ENCODE measurements around the gene USHBP1.

The USHBP1 gene

DNA sequence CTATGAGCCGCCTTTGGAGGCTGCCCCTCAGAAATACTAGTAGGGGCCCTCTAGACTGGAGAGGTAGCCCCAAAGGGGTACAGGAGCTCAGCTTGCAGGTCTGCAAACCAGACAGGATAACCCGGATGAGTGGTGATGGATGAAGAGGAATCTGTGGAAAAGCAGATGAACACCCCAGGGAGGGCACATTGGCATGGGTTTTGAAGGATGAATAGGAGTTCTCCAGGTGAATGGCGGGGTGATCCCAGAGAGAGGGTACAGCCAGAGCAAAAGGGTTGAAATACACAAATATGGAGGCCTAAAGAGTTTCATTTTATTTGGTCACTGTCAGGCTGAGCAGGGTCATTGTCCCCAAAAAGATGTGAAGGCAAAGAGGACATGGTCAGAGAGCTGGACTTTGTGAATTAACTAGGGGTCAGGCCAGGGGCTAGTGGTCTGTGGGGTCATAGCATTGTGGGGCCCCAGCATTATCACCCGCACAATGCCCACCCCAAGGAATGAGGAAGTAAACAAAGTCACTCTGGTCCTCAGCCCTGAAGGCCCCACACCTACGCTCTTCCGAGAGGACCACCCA lies 23.6 kb downstream of the USHBP1 start:
- no peak for DNase-seq (ENCODE audit: low read depth in 1 of 2, low spot score in 1 of 2)

- DNase-seq (ENCODE audit: low read depth in 1 of 2, low spot score in 1 of 2) = no peak
Observed at GRCh38 chr19:17240062-17240752, 24.3 kb downstream of the USHBP1 start.

DNA sequence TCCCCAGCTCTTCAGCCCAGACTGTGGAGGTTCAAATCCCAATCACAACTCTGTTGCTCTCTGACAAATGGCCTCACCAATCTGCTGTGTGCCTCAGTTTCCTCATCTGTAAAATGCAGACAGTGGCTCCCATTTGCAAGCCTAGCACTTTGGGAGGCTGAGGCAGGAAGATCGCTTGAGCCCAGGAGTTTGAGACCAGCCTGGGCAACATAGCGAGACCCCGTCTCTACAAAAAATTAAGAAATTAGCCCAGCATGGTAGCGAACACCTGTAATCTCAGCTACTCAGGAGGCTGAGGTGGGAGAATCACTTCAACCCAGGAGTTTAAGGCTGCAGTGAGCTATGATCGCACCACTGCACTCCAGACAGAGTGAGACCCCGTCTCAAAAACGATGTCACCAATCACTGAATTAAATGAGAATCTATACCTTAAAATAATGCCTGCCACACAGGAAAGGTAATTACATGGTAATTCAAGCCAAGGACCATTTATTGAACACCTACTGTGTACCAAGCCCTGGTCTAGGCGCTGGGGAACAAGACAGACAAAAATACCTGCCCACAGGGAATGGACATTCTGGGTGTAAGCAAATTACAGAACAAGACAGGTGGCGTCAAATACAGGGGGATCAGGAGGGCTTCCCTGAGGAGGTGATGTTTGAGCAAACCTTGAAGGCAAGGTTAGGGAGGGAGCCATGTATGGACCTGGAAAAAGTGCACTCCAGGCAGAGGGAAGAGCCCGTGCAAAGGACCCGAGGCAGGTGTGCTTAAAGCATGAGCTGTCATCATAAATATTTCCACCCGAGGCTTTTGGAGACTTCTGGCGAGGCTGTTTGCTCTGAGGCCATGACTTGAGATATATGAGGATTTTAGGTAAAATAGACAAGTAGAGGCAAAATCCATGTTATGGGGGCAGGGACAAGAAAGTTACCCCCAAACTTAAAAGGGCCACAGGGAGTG lies 26.5 kb downstream of the USHBP1 start:
- no peak for DNase-seq (ENCODE audit: low read depth in 1 of 2, low spot score in 1 of 2)

GRCh38 chr19:17236811-17237543 lies 27.6 kb downstream of the USHBP1 start:
- DNase-seq (ENCODE audit: low read depth in 1 of 2, low spot score in 1 of 2) = no peak

- no peak for DNase-seq (ENCODE audit: low read depth in 1 of 2, low spot score in 1 of 2)
Observed at GRCh38 chr19:17235971-17236777, 28.4 kb downstream of the USHBP1 start.

- peak; percentile 50 to 69 for DNase-seq (ENCODE audit: low read depth in 1 of 2, low spot score in 1 of 2)
Observed at GRCh38 chr19:17235300-17235970, 29.1 kb downstream of the USHBP1 start.

- peak in 1 of 2 donors; percentile 47 for DNase-seq (ENCODE audit: low read depth in 1 of 2, low spot score in 1 of 2)
Observed at GRCh38 chr19:17234911-17235299, 29.6 kb downstream of the USHBP1 start.

DNA sequence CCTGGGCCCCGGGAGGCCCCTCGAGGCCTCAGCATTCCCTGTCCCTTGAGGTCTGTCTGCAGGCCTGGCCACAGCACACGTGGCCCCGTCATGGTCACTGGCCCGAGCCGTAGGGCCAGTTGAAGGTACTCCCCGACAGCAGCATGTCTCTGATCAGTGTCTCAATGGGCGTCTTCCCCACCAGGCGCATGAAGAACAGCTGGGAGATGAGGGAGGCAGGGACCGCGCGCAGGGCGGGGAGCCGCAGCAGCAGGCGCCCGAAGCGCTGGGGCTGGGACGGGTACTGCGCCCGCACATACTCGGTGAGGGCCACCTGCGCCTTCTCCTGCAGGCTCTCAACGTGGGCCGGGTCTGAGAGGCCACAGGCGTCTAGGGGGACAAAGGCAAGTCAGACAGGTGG lies 32.3 kb downstream of the USHBP1 start:
- DNase-seq (ENCODE audit: low read depth in 1 of 2, low spot score in 1 of 2) = no peak

GRCh38 chr19:17229890-17230289 lies 34.7 kb downstream of the USHBP1 start:
- DNase-seq (ENCODE audit: low read depth in 1 of 2, low spot score in 1 of 2) = no peak

DNA sequence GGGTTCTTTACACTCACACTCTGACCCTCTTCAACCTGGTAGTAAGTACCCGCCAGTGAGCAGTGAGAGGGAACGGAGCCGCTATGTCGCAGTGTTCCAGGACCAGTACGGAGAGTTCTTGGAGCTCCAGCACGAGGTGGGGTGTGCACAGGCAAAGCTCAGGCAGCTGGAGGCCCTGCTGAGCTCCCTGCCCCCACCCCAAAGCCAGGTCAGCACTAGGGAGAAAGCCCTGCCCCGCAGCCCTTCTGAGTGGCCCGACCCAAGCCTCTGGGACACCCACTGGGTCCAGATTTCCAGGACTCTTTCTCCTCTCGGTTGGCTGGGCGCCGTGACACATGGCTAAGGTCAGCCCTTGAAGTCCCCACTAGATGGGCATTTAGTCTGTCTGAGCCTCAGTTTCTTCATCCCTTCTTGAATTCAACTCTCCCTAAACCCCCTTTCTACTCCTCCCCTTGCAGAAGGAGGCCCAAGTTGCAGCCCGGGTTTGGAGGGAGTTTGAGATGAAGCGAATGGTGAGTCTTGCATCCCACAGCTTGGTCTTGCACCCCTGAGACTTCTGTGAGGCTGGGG lies 36.7 kb downstream of the USHBP1 start:
- DNase-seq (ENCODE audit: low read depth in 1 of 2, low spot score in 1 of 2) = no peak

DNA sequence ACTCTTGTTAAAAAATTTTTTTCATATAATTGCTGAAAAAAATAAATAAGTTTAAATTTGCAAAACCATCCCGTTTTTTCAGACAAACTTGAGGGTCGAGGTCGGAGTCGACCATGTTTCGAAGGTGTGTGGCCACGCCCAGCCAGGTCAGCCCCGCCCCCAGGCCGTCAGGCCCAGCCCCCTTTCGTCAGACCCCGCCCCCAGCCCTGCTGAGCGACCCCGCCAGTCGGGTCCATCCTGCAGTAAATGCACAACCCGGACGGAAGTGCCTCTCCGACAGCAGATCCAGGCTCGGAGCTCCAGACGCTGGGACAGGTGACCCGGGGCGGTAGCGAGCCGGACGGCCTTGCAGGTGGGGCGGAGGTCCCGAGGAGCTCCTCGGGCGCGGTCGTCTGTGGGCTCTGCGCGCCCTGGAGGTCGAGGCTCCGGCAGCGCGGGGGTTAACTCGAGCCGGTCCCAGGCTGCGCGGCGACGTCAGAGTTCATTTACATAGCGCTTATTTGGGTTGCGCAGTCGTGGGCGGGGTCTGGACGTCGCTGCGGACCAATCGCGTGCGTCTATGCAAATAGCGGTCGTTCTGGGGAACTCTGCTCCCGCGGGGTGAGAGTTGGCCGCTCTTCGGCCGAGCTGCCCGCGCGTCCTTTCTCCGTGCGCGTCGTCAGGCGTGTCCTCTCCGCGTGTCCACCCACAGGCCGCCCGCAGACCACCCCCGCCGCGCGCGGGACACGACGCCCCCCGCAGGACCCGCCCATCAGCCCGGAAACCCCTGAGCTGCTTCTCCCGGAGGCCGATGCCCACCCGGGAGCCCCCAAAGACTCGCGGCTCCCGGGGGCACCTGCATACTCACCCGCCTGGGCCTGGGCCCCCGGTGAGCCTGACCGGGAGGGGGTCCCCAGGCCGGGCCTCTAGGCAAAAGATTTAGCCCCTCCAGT lies 38.3 kb downstream of the USHBP1 start, which contains the start of gene OCEL1:
Gene OCEL1 (plus strand): TSS at position 225 of the 932 bp plus-strand sequence. CDS start 22 bp downstream, at position 247.
- DNase-seq (ENCODE audit: low read depth in 1 of 2, low spot score in 1 of 2) = peak; percentile 92 to 94

GRCh38 chr19:17225053-17225452 lies 39.5 kb downstream of the USHBP1 start:
- DNase-seq (ENCODE audit: low read depth in 1 of 2, low spot score in 1 of 2) = no peak

GRCh38 chr19:17220207-17220758 lies 44.3 kb downstream of the USHBP1 start:
- DNase-seq (ENCODE audit: low read depth in 1 of 2, low spot score in 1 of 2) = no peak

- no peak for DNase-seq (ENCODE audit: low read depth in 1 of 2, low spot score in 1 of 2)
Observed at GRCh38 chr19:17219286-17219685, 45.3 kb downstream of the USHBP1 start.

DNA sequence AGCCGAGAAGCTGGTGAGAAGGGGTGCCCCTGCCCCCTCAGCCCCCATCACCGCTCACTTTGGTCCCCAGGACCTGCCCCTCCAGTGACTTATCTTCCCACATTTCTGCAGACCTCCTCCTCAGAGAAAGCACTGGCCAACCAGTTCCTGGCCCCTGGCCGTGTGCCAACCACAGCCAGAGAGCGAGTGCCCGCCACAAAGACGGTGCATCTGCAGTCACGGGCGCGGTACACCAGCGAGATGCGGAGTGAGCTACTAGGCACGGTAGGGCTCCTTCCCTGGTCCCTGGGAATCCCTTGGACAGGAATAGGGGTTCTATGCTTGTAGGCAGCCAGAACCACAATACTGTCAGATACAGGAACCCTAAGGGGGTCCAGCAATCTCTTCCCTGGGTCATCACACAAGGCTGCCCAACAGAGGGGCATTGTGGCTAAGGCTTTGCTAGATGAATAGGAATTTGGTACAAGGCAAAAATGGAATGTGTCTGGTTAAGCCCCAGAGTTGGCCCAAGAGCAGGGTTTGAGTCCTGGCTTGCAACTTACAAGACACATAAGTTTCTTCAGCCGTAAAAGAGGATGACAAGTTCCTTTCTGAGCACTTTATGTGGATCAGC lies 48.4 kb downstream of the USHBP1 start:
- DNase-seq (ENCODE audit: low read depth in 1 of 2, low spot score in 1 of 2) = no peak

GRCh38 chr19:17215127-17215971 lies 49.2 kb downstream of the USHBP1 start, which contains the start of gene USE1:
USE1 (plus strand) TSS chr19:17215357; CDS start chr19:17215406, 49 bp downstream.
- DNase-seq (ENCODE audit: low read depth in 1 of 2, low spot score in 1 of 2) = peak; percentile 72 to 77
